ENCODE results near the gene MYO5C. TPM values are rescaled to one million over a fixed set of nuclear protein-coding genes. Genes with fewer than 3 reads are reported as not detected.

MYO5C gene
- total and polyA plus RNA-seq, 2 of the 4 experiments (the other 2 are of a cell fraction): under 0.01 to 0.03 TPM

GRCh38 chr15:52317688-52318087 is 22.1 kb upstream of the MYO5C start:
- CTCF ChIA-PET: no interaction called here
- Histone ChIP-seq H2BK20ac (ENCODE audit: low read depth, low read length) (no peak overlapping the region), H3K56ac (ENCODE audit: extremely low read depth, insufficient read depth, low read length) (no peak overlapping the region), H3K23ac (ENCODE audit: low read depth, low read length) (no peak overlapping the region), H3K27me3 (ENCODE audit: control insufficient read depth, insufficient read depth, low read length) (no peaks in the 10 kb centered on the region), H2BK5ac (ENCODE audit: low read depth, low read length, poor library complexity, severe bottlenecking) (no peak overlapping the region), H4K91ac (ENCODE audit: insufficient read depth, low read depth, low read length) (no peak overlapping the region), H2BK120ac (ENCODE audit: low read depth, low read length) (no peak overlapping the region), H3K27ac (ENCODE audit: insufficient read depth, low read length) (no peak overlapping the region), H4K8ac (ENCODE audit: low read depth in 2 of 2, low read length in 2 of 2) (no peak overlapping the region), H2AK5ac (ENCODE audit: low read depth, low read length) (no peak overlapping the region), H2AK9ac (replicated peaks; ENCODE audit: low read depth, low read length, poor library complexity) (no peak overlapping the region), H2AFZ (replicated peaks; ENCODE audit: low read length, poor library complexity) (no peak overlapping the region), H3K4me2 (ENCODE audit: low read depth, low read length) (no peak overlapping the region), H3K9ac (ENCODE audit: low read depth, low read length) (no peak overlapping the region), H3K4me1 (ENCODE audit: control insufficient read depth, insufficient read depth, low read length) (no peaks in the 10 kb centered on the region), H3K79me1 (ENCODE audit: low read depth in 1 of 2, low read length in 2 of 2) (no peaks in the 10 kb centered on the region), H3K9me1 (ENCODE audit: insufficient read depth, low read length) (peaks cover 7% of the 10 kb centered on the region), H3K9me3 (ENCODE audit: control insufficient read depth, insufficient read depth, low read length) (no peaks in the 10 kb centered on the region), H2BK15ac (ENCODE audit: low read depth, low read length) (no peak overlapping the region), H3K18ac (ENCODE audit: low read depth, low read length) (no peak overlapping the region), H4K20me1 (ENCODE audit: insufficient read depth, low read length) (no peaks in the 10 kb centered on the region), H3K4me3 (ENCODE audit: insufficient read depth, low read depth, low read length) (no peak overlapping the region), H4K5ac (ENCODE audit: low read depth, low read length) (no peak overlapping the region), H3K36me3 (ENCODE audit: control insufficient read depth, insufficient read depth, low read length) (peaks cover 15% of the 10 kb centered on the region), H3K4ac (ENCODE audit: low read depth, low read length) (no peak overlapping the region), H3K14ac (replicated peaks; ENCODE audit: low read depth, low read length) (no peak overlapping the region)
- BruUV-seq (replicated peaks): no TSS peak
- intact Hi-C loops (cut with micrococcal nuclease): no loop called here
- no peak for TF ChIP-seq RAD21 (IDR thresholded peaks at IDR 0.05; ENCODE audit: low read length)
- no peak for TF ChIP-seq CHD1 (IDR thresholded peaks at IDR 0.05; ENCODE audit: low read depth, low read length)
- TF ChIP-seq RCOR1 (IDR thresholded peaks at IDR 0.05; ENCODE audit: insufficient replicate concordance, low read length): no peak
- no peak for TF ChIP-seq MAFK (IDR thresholded peaks at IDR 0.05; ENCODE audit: low read depth, low read length)
- no peak for TF ChIP-seq SMC3 (IDR thresholded peaks at IDR 0.05; ENCODE audit: low read depth, low read length)
- no peak for TF ChIP-seq RFX5 (IDR thresholded peaks at IDR 0.05; ENCODE audit: low read depth, low read length)
- TF ChIP-seq CTCF (conservative IDR thresholded peaks at IDR 0.05; ENCODE audit: low read depth, low read length): no peak
- TF ChIP-seq, protein P1, sequence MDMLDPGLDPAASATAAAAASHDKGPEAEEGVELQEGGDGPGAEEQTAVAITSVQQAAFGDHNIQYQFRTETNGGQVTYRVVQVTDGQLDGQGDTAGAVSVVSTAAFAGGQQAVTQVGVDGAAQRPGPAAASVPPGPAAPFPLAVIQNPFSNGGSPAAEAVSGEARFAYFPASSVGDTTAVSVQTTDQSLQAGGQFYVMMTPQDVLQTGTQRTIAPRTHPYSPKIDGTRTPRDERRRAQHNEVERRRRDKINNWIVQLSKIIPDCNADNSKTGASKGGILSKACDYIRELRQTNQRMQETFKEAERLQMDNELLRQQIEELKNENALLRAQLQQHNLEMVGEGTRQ (IDR thresholded peaks at IDR 0.05; ENCODE audit: low read depth, low read length): no peak
- TF ChIP-seq FOS (IDR thresholded peaks at IDR 0.05; ENCODE audit: low read depth, low read length): no peak
- TF ChIP-seq BHLHE40 (IDR thresholded peaks at IDR 0.05; ENCODE audit: low read depth, low read length): no peak
- TF ChIP-seq, protein P2, sequence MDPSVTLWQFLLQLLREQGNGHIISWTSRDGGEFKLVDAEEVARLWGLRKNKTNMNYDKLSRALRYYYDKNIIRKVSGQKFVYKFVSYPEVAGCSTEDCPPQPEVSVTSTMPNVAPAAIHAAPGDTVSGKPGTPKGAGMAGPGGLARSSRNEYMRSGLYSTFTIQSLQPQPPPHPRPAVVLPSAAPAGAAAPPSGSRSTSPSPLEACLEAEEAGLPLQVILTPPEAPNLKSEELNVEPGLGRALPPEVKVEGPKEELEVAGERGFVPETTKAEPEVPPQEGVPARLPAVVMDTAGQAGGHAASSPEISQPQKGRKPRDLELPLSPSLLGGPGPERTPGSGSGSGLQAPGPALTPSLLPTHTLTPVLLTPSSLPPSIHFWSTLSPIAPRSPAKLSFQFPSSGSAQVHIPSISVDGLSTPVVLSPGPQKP (IDR thresholded peaks at IDR 0.05; ENCODE audit: borderline replicate concordance, low read depth, low read length): no peak
- TF ChIP-seq POLR2A (IDR thresholded peaks at IDR 0.05; ENCODE audit: low read depth, low read length): no peak
- WGBS, 2 experiments (ENCODE audit: extremely low coverage in 2 of 2, insufficient read length in 1 of 2): no CpG with 5 or more reads among the region's 2 CpGs
- in situ Hi-C loops (cut with MboI; ENCODE audit: low sequenced_read_pairs): no loop called here
- DNase-seq (no peak), ATAC-seq (ENCODE audit: low read depth) (no peak)
- POLR2A ChIA-PET (ENCODE audit: unreplicated experiment): no interaction called here
- dilution Hi-C loops (cut with HindIII; ENCODE audit: low sequenced_read_pairs, unreplicated experiment): no loop called here
